GM21723 (cell line): ENCODE results near the gene PGLYRP1.

Experiments used
- ATAC-seq: cut with Tn5 transposase; IDR thresholded peaks from one replicate; pipeline ENCODE4 v1.9.1; 2021; ENCODE audit warnings: mild to moderate bottlenecking, moderate library complexity; ENCODE audit not compliant: unreplicated experiment

PGLYRP1 gene, protein sequence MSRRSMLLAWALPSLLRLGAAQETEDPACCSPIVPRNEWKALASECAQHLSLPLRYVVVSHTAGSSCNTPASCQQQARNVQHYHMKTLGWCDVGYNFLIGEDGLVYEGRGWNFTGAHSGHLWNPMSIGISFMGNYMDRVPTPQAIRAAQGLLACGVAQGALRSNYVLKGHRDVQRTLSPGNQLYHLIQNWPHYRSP

DNA sequence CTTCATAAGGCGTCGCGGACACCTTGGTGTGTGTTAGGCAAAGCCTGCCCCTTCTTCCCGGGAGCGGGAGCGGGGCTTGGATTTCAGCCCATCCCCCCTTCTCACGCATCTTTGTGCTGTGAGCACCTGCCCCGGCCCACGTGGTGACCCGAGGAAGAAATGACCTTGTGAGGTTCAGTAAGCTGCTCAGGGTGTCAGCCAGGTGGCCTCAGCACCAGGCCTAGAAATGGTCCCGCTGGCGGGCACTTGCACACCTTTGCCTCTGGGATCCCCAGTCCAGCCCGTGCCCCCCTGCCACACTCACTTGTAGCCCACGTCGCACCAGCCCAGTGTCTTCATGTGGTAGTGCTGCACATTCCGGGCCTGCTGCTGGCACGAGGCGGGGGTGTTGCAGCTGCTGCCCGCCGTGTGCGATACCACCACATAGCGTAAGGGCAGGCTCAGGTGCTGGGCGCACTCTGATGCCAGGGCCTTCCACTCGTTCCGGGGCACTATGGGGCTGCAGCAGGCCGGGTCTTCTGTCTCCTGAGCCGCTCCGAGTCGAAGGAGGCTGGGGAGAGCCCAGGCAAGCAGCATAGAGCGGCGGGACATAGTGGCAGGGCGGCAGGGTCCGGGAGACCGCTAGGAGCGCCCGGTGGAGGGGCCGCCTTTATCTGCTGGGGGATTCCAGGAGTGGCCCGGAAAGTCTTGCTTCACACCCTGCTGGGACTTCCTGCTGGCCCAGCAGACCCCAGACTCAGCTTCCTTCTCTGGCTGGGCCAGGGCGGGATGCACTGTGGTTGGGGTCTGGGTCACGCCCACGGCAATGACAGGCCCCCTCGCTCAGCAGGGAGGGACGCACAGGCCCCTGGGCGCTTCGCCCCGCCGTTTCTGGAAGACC is at the start of gene PGLYRP1:
TSS of gene PGLYRP1 (minus strand) at position 623 of the 880 bp plus-strand sequence. CDS start at position 591, 32 bp downstream.
- no peak for ATAC-seq

DNA sequence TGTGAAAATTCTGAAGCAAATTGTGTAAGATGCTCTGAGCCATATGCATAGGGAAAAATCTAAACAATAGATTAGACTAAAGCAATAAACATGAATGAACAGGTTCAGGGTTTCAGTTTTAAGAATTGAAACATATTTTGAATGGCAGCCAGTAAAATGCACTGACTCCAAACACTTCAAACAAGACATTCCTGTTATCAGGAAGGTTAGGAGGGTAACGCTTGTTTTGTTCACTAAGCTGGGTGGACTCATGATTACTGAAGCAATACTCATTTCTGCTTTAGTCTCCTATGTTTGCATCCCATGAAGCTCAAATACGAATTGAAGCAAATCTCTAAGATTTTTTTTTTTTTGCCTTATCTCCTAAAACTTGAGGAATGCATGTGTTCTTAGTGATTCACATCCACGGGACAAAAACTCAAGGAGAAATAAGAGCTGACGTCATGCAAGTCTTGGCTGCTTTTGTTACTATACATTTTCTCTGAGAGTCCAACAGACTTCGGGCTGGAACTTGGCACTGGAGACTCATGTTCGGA is 47.0 kb upstream of the PGLYRP1 start:
- no peak for ATAC-seq

DNA sequence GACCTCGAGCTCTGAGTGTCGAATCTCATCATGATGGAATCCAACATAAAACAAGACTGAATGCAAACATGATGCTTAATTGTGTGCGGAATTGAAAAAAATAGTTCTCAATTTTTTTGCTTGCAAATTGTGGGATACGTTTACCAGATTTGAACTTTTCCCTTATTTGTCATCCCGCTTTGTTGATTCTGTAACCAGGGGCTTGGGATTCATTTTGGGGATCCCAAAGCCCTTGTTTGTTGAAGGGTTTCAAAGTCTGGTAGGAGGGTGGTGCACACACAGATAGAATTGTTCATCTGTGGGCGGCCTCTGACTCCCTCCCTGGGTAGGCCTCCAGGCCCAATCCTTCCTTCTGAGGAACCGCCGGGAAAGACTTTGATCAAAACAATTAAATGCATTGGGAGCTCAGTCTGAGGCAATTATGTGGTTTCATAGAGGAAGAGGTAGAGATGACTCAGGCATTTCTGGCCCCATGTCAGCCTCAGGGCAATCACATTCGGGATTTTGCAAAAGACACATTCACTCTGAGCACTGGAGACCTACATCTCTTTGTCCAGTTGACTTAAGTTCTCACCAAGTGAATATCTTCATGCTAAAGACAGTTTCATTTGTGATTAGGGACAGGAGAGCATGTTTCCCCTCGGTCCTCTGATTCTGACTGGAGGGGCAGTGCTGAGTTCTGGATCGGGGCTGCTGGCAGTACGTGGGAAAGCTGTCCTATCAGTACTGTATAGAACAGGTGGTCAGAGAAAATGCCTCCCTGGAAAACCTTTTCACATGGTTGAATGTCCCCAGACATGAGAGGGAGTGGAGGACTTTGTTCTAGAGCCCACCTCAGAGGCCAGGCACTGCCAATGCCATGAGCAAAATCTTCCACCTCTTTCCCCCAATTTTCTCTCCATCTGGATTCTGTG is 45.7 kb upstream of the PGLYRP1 start:
- no peak for ATAC-seq

DNA sequence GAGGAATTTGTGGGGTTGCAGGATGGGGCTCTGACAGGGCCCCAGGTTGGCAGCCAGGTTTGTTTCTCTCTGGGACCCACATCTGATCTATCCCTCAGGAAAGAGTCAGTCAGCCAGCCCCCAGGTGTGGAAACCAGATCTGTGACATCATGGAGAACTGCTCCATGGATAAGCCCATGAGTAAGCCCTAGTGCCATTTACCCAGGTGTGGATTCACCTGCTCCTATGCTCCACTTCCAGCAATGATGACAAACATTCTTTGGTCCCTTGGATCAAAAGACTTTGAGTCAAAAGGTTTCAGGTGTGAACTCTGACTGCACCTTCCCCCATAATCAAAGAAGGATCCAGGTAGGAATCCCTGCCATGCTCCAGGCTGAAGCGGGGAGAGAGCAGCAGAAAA is 44.8 kb upstream of the PGLYRP1 start:
- no peak for ATAC-seq

DNA sequence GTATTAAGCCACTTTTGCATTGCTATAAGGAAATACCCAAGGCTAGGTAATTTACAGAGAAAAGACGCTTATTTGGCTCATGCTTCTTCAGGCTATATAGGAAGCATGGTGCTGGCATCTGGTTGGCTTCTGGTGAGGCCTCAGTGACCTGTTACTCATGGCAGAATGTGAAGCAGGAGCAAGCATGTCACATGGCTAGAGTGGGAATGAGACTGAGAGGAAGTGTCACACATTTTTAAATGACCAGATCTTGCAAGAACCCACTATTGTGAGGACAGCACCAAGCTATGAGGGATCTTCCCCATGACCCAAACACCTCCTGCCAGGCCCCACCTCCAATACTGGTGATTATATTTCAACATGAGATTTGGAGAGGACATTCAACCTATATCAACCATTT is 43.6 kb upstream of the PGLYRP1 start:
- no peak for ATAC-seq

DNA sequence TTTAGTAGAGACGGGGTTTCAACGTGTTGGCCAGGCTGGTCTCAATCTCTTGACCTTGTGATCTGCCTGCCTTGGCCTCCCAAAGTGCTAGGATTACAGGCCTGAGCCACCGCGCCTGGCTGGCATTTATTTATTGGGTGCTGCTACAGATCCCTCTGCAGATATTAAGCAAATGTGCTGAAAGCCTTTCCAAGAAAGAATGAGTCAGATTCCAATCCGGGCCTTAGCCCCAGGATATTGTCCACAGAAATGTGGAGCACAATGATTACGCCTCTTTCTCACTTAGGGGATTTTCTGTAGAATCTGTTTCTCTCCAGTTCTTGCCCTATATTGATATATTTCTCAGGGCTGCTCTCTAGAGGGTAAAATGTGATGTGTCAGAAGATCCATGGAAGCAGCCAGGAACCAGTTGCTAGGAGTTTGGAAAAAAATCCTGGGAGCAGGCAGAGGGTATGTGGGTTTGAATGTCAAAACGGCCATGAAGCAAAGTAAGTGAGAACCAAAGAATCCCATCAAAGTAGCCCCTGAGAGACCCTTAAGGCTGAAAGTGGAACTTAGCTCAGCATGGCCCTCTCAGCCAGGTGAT is 42.7 kb upstream of the PGLYRP1 start:
- ATAC-seq, result no peak

DNA sequence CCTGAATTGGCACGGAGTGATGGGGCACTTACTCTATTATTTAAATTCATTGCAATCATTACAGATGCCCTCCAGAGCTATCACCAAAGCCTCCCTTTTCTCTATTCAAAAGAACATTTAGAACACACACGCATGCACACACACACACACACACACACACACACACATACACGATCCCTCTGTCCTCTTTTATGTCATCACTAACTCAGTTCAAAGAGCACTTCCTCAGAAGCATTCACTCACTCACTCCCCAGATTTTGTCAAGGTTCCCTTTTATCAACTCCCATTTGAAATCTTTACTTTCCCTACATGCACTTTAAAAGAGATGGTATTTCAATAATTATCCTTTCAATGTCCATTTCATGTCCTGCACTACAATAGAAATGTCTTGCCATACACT is 40.3 kb upstream of the PGLYRP1 start:
- ATAC-seq, result no peak

DNA sequence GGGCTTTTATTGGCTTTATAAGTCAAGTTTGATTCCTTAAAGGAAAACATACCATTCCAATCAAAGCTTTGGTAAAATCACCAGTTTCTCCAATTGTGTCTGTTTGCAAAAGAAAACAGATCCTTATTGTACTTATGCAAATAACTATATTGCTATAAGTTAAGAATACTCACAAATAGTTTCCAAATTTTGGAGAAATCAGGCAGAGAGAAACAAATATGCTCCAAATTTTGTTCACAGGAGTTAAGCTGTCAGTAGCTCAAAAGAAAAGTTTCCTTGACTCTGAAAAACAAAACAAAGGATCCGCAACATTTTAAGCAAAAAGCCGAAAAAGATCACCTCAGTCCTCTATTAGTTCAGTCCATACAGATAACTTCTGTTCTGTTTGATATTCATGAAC is 37.2 kb upstream of the PGLYRP1 start:
- ATAC-seq, result no peak

DNA sequence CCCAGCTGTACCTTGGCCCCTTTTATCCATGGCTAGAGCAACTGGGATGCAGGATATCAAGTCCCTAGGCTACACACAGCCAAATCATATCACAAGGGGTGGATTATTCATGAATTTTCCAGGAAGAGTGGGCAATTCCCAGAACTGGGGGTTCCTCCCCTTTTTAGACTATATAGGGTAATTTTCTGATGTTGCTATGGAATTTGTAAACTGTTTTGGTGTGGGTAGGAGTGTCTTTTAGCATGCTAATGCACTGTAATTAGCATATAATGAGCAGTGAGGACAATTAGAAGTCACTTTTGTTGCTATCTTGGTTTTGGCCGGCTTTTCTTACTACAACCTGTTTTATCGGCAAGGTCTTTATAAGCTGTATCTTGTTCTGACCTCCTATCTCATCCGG is 35.9 kb upstream of the PGLYRP1 start:
- no peak for ATAC-seq

DNA sequence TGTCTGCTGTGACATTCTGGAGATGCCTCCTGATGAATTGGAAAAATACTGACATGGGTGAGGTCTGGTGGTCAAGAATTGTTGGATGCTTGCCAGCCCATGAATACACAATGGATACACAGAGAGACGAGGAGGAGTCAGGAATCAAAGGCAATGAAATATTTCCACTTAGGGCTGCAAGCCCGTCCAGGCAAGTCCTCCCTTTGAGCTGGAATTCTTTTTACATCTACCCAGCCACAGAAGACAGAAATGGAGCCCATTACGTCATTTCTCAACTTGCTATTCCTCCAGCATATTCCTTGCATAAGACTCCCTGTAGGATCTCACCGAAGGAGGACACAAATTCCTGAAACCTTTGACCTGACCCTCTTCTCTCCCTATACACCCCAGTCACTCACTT is 33.7 kb upstream of the PGLYRP1 start:
- no peak for ATAC-seq

DNA sequence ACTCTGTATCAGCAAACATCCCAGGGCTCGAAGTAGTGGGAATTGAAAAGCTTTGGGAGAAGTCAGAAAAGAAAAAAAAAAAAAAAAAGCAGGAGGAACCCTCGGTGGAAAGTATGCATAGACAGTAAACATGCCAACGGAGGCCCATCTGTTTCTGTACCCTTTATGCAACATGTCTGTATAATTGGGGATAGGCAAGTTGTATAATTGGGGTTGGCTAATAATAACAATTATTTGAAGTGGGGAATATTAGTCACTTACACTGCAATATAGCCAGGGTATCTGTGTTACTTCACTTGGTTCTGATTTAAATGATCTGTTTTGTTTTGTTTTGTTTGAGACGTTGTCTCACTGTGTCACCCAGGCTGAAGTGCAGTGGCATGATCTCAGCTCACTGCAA is 30.0 kb upstream of the PGLYRP1 start:
- ATAC-seq, result no peak

DNA sequence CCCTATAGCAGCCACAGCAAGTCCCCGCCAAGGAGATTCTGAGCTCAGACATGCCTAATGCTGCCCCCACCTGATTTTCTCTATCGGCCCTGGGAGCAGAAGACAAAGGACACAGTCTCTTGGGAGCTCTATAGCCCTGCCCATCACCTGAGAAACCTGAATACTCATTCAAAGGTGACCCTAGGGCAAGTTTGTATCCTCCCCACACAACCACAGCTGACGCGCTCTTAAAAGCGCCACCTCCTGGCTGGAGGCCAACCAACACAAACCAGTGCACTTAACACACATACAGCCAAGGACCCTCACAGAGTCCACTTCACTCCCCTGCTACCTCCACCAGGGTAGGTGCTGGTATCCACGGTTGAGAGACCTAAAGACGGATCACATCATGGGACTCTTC is 26.7 kb upstream of the PGLYRP1 start:
- ATAC-seq, result no peak

DNA sequence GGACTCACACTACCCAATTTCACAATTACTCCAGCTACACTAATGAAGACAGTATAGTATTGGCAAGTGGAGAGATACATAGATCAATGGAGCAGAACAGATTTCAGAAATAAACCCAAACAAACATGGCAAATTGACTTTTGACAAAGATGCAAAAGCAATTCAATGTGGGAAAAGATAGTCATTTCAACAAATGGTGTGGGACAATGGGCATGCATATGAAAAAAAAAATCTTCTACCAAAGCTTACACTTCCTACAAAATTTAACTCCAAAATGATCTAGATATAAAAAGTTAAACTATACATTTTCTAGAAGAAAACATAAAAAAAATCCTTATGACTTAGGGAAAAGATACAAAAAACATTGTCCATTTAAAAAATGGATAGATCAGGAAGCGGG is 20.7 kb upstream of the PGLYRP1 start:
- no peak for ATAC-seq

DNA sequence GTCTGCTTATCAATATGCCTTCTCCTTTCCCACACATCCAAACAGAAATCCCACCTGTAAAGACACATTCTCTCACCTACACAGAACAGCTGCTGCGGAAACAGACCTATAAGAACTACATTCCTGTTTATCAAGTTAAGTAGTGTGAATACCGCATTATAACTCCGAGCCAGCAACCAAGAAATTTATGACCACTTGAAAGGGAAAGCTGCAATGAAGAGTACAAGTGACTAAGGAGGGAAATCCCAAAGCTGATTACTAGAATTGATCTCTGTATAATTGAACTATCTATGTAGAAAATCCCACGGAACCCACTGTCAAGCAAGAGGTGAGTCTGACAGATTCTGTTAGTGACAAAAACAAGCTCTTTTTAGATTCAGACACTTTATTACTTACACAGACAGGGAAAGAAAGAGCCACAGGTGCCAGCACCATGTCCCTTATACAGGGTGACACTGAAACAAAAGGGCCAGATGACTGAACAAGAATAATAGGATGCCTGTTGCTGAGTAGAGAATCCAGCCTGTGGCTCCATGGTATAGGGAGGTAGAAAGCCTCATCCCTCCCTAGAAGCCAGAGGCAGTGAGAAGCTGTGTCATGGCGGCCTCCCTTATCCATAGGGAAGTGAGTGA is 19.5 kb upstream of the PGLYRP1 start:
- ATAC-seq, result no peak

DNA sequence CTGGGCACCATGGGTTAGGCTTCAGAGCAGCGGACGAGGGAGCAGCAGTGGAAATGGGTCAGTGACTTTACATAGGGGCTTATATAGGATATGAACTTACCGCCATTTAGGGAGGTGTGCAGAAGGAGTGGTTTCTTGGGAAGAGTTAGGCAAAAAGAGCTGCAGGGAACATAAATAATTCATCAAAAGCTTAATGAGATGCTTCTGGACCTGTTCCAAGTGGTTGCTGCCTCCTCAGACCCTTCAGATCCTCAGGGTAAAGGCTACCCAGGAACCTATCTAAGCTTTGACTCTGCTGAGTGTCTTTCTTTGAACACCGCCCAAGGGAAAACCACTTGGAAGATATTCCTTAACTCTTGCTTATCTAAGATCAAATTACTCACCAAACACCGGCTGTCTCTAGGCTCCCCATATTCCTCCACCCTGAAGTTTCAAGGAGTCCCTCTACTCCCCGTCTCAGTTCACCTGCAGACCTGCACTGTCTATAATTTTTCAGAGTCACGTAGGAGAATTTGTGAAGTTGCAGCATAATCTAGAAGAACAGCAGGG is 18.2 kb upstream of the PGLYRP1 start, which contains the start of gene IGFL4:
TSS of gene IGFL4 (minus strand) at position 51 of the 549 bp plus-strand sequence. CDS start at position 11, 40 bp downstream.
- no peak for ATAC-seq

DNA sequence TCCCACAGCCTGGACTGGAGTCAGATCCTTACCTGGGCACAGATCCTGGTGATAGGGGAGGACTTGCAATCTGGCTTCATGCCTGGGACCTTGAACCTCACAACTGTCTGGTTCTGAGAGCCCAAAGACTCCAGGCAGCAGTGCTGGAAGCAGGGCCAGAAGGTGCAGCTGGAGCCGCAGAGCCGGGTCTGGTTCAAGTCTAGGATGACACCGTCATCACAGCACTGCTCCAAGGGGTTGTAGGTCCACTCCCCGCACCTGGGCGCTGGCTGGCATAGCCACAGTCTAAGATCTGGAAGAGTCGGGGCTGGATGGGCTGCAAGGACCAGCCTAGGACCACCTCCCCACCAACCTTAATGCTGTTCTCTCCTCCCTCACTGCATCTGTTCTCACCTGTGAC is 17.3 kb upstream of the PGLYRP1 start:
- ATAC-seq, result no peak

DNA sequence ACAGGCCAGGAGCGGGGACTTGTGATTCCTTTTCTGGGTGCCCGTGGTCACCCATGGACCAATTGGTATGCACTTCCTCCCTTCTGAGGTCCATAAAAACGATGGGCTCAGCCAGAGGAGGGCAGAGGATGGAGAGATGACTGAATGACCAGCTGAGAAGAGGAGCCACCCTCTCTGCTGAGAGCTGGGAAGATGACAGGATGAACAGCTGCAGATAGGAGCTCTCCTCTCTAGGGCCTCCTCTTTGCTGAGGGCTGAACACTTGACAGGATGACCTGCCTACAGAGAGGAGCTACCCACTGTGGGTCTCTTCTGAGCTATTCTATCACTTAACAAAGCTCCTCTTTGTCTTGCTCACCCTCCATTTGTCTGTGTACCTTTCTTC is 13.9 kb upstream of the PGLYRP1 start:
- no peak for ATAC-seq

DNA sequence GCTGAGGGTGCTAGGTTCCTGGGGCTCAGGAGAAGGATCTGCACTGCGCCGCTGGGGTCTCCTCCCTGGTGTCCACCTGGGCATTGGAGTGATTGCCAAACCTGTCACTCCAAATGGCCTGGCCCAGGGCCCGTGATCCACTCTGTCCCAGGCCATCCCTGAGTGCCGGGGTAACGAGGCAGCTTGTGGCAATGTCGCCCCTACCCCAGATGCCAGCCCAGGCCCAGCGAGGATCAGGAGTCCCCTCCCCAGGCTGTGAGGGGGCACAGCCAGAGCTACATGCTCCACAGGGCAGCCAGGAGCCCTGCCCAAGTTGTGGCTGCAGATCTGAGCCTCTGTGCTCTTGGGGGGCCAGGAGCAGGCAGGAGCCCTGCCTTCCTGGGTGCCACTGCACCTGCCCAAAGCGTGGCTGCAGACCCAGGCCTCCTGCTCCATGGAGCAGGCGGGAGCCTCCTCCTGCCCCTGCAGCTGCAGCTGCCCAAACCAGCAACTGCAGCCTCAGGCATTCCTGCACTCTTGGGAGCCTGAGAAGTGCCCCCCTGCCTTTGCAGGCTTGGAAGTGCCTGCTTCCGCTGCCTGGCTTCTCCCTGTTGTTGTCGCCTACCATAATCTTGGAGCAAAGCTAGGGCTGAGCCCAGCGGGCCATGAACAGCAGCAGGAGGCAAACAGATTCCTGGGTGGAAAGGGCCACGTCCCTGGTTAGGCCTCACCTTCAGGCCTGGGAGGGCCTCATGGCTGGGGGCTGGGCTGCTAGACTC is 13.3 kb upstream of the PGLYRP1 start:
- no peak for ATAC-seq

DNA sequence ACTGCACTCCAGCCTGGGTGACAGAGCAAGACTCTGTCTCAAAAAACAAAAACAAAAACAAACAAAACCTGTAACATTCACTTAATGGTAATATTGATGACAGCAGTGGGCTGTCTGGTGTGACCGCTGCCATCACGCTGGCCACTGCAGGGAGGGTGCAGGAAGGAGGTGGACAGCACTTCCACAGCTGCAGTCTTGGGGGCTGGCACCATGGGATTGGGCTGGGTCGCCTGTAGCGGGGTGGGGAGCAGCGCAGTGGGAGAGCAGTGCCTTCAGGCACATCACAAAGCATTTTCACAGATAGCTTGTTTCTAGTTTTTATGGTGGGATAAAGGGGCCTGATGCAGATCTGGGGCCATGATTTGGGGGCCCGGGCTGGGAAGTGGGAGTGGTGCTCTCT is 12.7 kb upstream of the PGLYRP1 start:
- no peak for ATAC-seq
